Transverse colon (tissue), 4 donors: Measurements from ENCODE around the gene AFTPH. TPM values are rescaled to one million over a fixed set of nuclear protein-coding genes. Genes with fewer than 3 reads are reported as not detected.

ENCODE experiments used
- DNase-seq: peaks from one replicate; pipeline ENCODE4 v3.0.0-alpha.2; 2019
- H3K27ac ChIP-seq, 4 donors: fragments of 200-600 bp; sonication (generic); 2 replicates each; pipeline ENCODE4 v1.5.1; 2016 to 2018; ENCODE audit warnings: inconsistent platforms in 4 of 4
- H3K27me3 ChIP-seq: fragments of 200-600 bp; sonication (generic); 2 replicates; pipeline ENCODE4 v1.5.1; 2017; ENCODE audit warnings: inconsistent platforms
- H3K36me3 ChIP-seq, 4 donors: fragments of 200-600 bp; sonication (generic); 2 replicates each; pipeline ENCODE4 v1.5.1; 2017 to 2019; ENCODE audit warnings: inconsistent platforms in 4 of 4
- H3K4me1 ChIP-seq, 4 donors: fragments of 200-600 bp; sonication (generic); 2 replicates each; pipeline ENCODE4 v1.5.1; 2017 to 2020; ENCODE audit warnings: inconsistent platforms in 4 of 4
- H3K4me3 ChIP-seq, 4 donors: fragments of 200-600 bp; sonication (generic); 1 replicate in 1 of 4; 2 replicates in 3 of 4; pipeline versions ENCODE4 v1.5.1 to v1.6.1; 2017 to 2019; ENCODE audit warnings: inconsistent platforms in 4 of 4
- H3K9me3 ChIP-seq, 2 donors: fragments of 200-600 bp; sonication (generic); 2 replicates each; pipeline ENCODE4 v1.5.1; 2017 to 2019; ENCODE audit warnings: inconsistent platforms in 2 of 2
- CTCF ChIP-seq, 5 experiments: fragments of 200-600 bp in 3 of 5; fragments of 450-650 bp in 2 of 5; sonication (generic) in 3 of 5; IDR thresholded peaks; 1 replicate in 2 of 5; 2 replicates in 3 of 5; pipeline ENCODE4 v1.5.1; 2016 to 2017; ENCODE audit warnings: antibody characterized with exemption in 5 of 5, inconsistent platforms in 3 of 5, mild to moderate bottlenecking in 2 of 5, moderate library complexity in 1 of 5
- EP300 ChIP-seq: sonication (generic); formaldehyde crosslinking; IDR thresholded peaks from one replicate; pipeline ENCODE4 v1.6.1; 2017; ENCODE audit warnings: antibody characterized with exemption, low read depth
- POLR2A ChIP-seq: fragments of 450-650 bp; IDR thresholded peaks from one replicate; pipeline ENCODE4 v1.6.1; 2016; ENCODE audit warnings: antibody characterized with exemption, mild to moderate bottlenecking, moderate library complexity
- POLR2AphosphoS5 ChIP-seq, 3 donors: sonication (generic); formaldehyde crosslinking; IDR thresholded peaks; one replicate each; pipeline ENCODE4 v1.6.1; 2016; ENCODE audit warnings: antibody characterized with exemption in 3 of 3
- WGBS, 2 donors: methylation state at CpG; one replicate each; pipeline ENCODE4 v1.1.5; 2018; ENCODE audit warnings: low coverage in 1 of 2; 5-methylcytosine and 5-hydroxymethylcytosine counted together
- in situ Hi-C, 4 donors: fragments of 200-750 bp; cut with MboI; loops; one replicate each; pipeline versions ENCODE4 v1.15.0 to v1.15.1; 2017; ENCODE audit warnings: low sequenced_read_pairs in 3 of 4, low pct_ligation_motif_present in 1 of 4, low pct_unique_long_range_greater_than_20kb in 1 of 4
- intact Hi-C: fragments of 100-400 bp; cut with DNase I; formaldehyde crosslinking; loops from one replicate; pipeline ENCODE4 v1.15.1; 2023; ENCODE audit warnings: low total_unique reads
- total RNA-seq, 4 donors: library from RNA; depleted of rRNA; stranded (reverse); fragments of >200 nt; gene quantifications; one replicate each; pipeline ENCODE4 v1.1.0, GENCODE V29; 2016

Gene AFTPH
- total RNA-seq, 4 donors from 2014 or later, result 42.3 to 123 (median 70.2) TPM

GRCh38 chr2:64595397-64596176 lies 71.5 kb downstream of the AFTPH start:
- H3K4me1 ChIP-seq, result peaks cover 0 to 33% (median 27%) of the 10 kb centered on the region in 4 donors
- intact Hi-C loops, result no loop called here
- DNase-seq, result peak; percentile 34
- H3K9me3 ChIP-seq, result no peaks in the 10 kb centered on the region
- in situ Hi-C loops, result loop anchor here in 3 of 4 donors (10.0 kb wide), 1 partner anchor 269 kb away; no protein-coding TSS in a partner anchor
- peak overlapping the region in 3 of 4 donors; percentile 28 to 47 (median 37) for H3K27ac ChIP-seq
- TF ChIP-seq CTCF (IDR thresholded peaks at IDR 0.05) (peak; percentile 19 to 42 (median 29)), POLR2AphosphoS5 (IDR thresholded peaks at IDR 0.05) (no peak)
- no peak overlapping the region for H3K4me3 ChIP-seq
- WGBS, 2 donors, result 40 to 42% methylated on average over 2 to 4 of the region's 4 CpGs
- no peaks in the 10 kb centered on the region for H3K27me3 ChIP-seq
- peaks cover 0 to 30% (median 9%) of the 10 kb centered on the region in 4 donors for H3K36me3 ChIP-seq

- Histone ChIP-seq H3K27me3 (no peaks in the 10 kb centered on the region), H3K4me3 (no peak overlapping the region), H3K27ac (no peak overlapping the region), H3K4me1 (peaks cover 0 to 47% (median 34%) of the 10 kb centered on the region in 4 donors), H3K9me3 (no peaks in the 10 kb centered on the region), H3K36me3 (peaks cover 0 to 4% (median 0%) of the 10 kb centered on the region in 4 donors)
- in situ Hi-C loops, result loop anchor here in 3 of 4 donors (10.0 kb wide), 1 partner anchor 267 kb away; no protein-coding TSS in a partner anchor
- WGBS, 2 donors, result 99% methylated on average over 6 of the region's 6 CpGs; no CpG with 5 or more reads in 1 of the 2 donors
- TF ChIP-seq EP300 (no peak), POLR2AphosphoS5 (IDR thresholded peaks at IDR 0.05) (no peak), POLR2A (no peak)
- intact Hi-C loops, result no loop called here
- DNase-seq, result no peak
Observed at GRCh38 chr2:64598226-64598625, 74.1 kb downstream of the AFTPH start.

- Histone ChIP-seq H3K27ac (no peak overlapping the region), H3K36me3 (no peaks in the 10 kb centered on the region), H3K9me3 (no peaks in the 10 kb centered on the region), H3K27me3 (no peaks in the 10 kb centered on the region), H3K4me1 (peaks cover 0 to 49% (median 34%) of the 10 kb centered on the region in 4 donors), H3K4me3 (no peak overlapping the region)
- no peak for TF ChIP-seq POLR2A
- no peak for TF ChIP-seq CTCF (IDR thresholded peaks at IDR 0.05)
- 49 to 50% methylated on average over 3 of the region's 3 CpGs for WGBS, 2 donors
- in situ Hi-C loops (loop anchor here in 3 of 4 donors (10.0 kb wide), 1 partner anchor 265 kb away; no protein-coding TSS in a partner anchor), intact Hi-C loops (no loop called here)
- peak; percentile 48 for DNase-seq
Observed at GRCh38 chr2:64599469-64599868, 75.3 kb downstream of the AFTPH start.

GRCh38 chr2:64601034-64601754 lies 77.1 kb downstream of the AFTPH start:
- Histone ChIP-seq H3K27me3 (no peaks in the 10 kb centered on the region), H3K27ac (peak overlapping the region in 3 of 4 donors; percentile 45 to 66 (median 50)), H3K4me1 (peaks cover 4 to 51% (median 24%) of the 10 kb centered on the region in 4 donors), H3K36me3 (no peaks in the 10 kb centered on the region), H3K9me3 (no peaks in the 10 kb centered on the region), H3K4me3 (no peak overlapping the region)
- in situ Hi-C loops (loop anchor here in 1 of 4 donors (10.0 kb wide), 1 partner anchor 264 kb away; no protein-coding TSS in a partner anchor), intact Hi-C loops (no loop called here)
- TF ChIP-seq POLR2AphosphoS5 (IDR thresholded peaks at IDR 0.05) (no peak), EP300 (no peak), POLR2A (no peak), CTCF (IDR thresholded peaks at IDR 0.05) (no peak)
- 53 to 56% methylated on average over 5 to 8 of the region's 8 CpGs for WGBS, 2 donors
- no peak for DNase-seq
